ENCODE results near the gene C1orf21. TPM values are rescaled to one million over a fixed set of nuclear protein-coding genes. Genes with fewer than 3 reads are reported as not detected.

Gene C1orf21
- total and polyA plus RNA-seq, 12 donors = 23.2 to 177 (median 87.9) TPM

- TF ChIP-seq POLR2A (IDR thresholded peaks at IDR 0.05) = no peak
- TF ChIP-seq CTCF (IDR thresholded peaks at IDR 0.05) = no peak
- H3K36me3 ChIP-seq (replicated peaks in 1 of 2) = no peaks in the 10 kb centered on the region
- H3K27ac ChIP-seq = no peak overlapping the region
- H3K4me3 ChIP-seq = no peak overlapping the region
- no peaks in the 10 kb centered on the region for H3K27me3 ChIP-seq
- intact Hi-C loops (cut with DNase I) = loop anchor here in 1 of 2 donors (10.0 kb wide), 1 partner anchor 46 kb away; no protein-coding TSS in a partner anchor
- no peaks in the 10 kb centered on the region for H3K9me3 ChIP-seq (replicated peaks in 1 of 3)
- no peak for DNase-seq
- H3K4me1 ChIP-seq (replicated peaks in 1 of 2) = peaks cover 32 to 40% of the 10 kb centered on the region in 2 donors
These were observed 41.8 kb downstream of the C1orf21 start for GRCh38 chr1:184428604-184429003.

GRCh38 chr1:184429335-184429734 lies 42.5 kb downstream of the C1orf21 start:
- H3K27me3 ChIP-seq = no peaks in the 10 kb centered on the region
- H3K4me3 ChIP-seq = no peak overlapping the region
- H3K36me3 ChIP-seq (replicated peaks in 1 of 2) = no peaks in the 10 kb centered on the region
- DNase-seq = no peak
- H3K9me3 ChIP-seq (replicated peaks in 1 of 3) = no peaks in the 10 kb centered on the region
- no peak for TF ChIP-seq POLR2A (IDR thresholded peaks at IDR 0.05)
- TF ChIP-seq CTCF (IDR thresholded peaks at IDR 0.05) = no peak
- WGBS, 4 donors = 86 to 91% (median 90%) methylated on average over 3 of the region's 3 CpGs
- H3K27ac ChIP-seq = no peak overlapping the region
- H3K4me1 ChIP-seq (replicated peaks in 1 of 2) = peaks cover 27 to 35% of the 10 kb centered on the region in 2 donors
- intact Hi-C loops (cut with DNase I) = loop anchor here in 1 of 2 donors (10.0 kb wide), 1 partner anchor 45 kb away; no protein-coding TSS in a partner anchor

- TF ChIP-seq POLR2A (IDR thresholded peaks at IDR 0.05) = no peak
- no peak for TF ChIP-seq CTCF (IDR thresholded peaks at IDR 0.05)
- intact Hi-C loops (cut with DNase I) = no loop called here
- 93 to 98% (median 96%) methylated on average over 3 to 4 of the region's 4 CpGs for WGBS, 4 donors
These were observed 47.2 kb downstream of the C1orf21 start for GRCh38 chr1:184433956-184434502.

GRCh38 chr1:184437291-184437690 lies 50.5 kb downstream of the C1orf21 start:
- no peaks in the 10 kb centered on the region for H3K9me3 ChIP-seq (replicated peaks in 1 of 3)
- TF ChIP-seq CTCF (IDR thresholded peaks at IDR 0.05) = no peak
- TF ChIP-seq POLR2A (IDR thresholded peaks at IDR 0.05) = no peak
- H3K36me3 ChIP-seq (replicated peaks in 1 of 2) = no peaks in the 10 kb centered on the region
- no peaks in the 10 kb centered on the region for H3K27me3 ChIP-seq
- 93 to 98% (median 96%) methylated on average over 7 of the region's 7 CpGs for WGBS, 4 donors
- intact Hi-C loops (cut with DNase I) = no loop called here
- H3K4me1 ChIP-seq (replicated peaks in 1 of 2) = peaks cover 0 to 1% of the 10 kb centered on the region in 2 donors
- no peak overlapping the region for H3K27ac ChIP-seq
- H3K4me3 ChIP-seq = no peak overlapping the region
- DNase-seq = no peak

More at GRCh38 chr1:184433956-184434502, 47.2 kb downstream of the C1orf21 start:
- no peaks in the 10 kb centered on the region for H3K27me3 ChIP-seq
- peaks cover 0 to 4% of the 10 kb centered on the region in 2 donors for H3K4me1 ChIP-seq (replicated peaks in 1 of 2)
- H3K9me3 ChIP-seq (replicated peaks in 1 of 3) = no peaks in the 10 kb centered on the region
- DNase-seq = no peak
- H3K36me3 ChIP-seq (replicated peaks in 1 of 2) = no peaks in the 10 kb centered on the region
- no peak overlapping the region for H3K4me3 ChIP-seq
- no peak overlapping the region for H3K27ac ChIP-seq
